ENCODE results near the gene GID4. TPM values are rescaled to one million over a fixed set of nuclear protein-coding genes. Genes with fewer than 3 reads are reported as not detected.

GID4 gene
- total and polyA plus RNA-seq, 2 donors (not counting 1 experiment from before 2014, with no cell fraction given), result 9.0 to 10.2 TPM

DNA sequence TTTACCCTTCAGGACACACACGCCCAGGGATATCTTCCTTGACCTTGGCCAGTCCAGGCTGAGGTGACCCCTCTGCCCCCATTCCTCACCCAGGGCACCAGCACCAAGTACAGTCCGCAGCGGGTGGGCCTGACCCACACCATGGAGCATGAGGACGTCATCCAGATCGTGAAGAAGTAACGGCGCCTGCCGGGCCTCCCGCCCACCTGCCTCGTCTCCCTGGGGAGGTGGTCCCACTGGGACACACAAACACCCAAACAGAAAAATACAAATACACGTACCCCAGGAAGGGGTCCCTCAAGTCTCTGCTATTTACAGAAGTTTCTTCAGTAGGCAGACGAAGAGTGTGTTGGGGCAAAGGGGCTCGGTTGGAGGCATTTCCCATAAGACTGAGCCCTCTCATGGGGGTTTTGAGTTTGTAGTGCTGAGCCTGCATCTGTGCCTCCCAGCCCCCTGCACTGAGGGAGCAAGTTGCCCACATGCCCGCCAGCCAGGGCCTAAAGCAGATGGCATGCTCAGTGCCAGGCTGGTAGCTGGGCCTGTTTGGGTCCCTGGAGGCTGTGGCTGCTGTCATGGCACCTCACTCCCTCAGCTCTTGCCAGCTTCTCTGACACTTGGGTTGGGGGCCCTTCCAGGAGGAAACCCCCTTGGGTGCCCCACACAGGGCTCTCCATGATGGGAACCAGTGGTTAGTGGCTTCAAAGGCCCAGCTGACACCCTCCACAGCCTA lies 68.0 kb downstream of the GID4 start:
- Histone ChIP-seq H3K4me2 (ENCODE audit: extremely low read depth, insufficient read depth, low read length) (no peak overlapping the region), H3K9ac (ENCODE audit: insufficient read depth, low read length) (no peak overlapping the region), H2AFZ (ENCODE audit: low read length) (no peak overlapping the region), H3K4me1 (ENCODE audit: control insufficient read depth, extremely low read depth, insufficient read depth, low read length) (no peaks in the 10 kb centered on the region), H3K27me3 (ENCODE audit: control insufficient read depth, insufficient read depth, low read length) (peaks cover 4% of the 10 kb centered on the region), H4K20me1 (ENCODE audit: control insufficient read depth, extremely low read depth, insufficient read depth, low read length) (no peaks in the 10 kb centered on the region), H3K79me2 (ENCODE audit: control insufficient read depth, insufficient read depth, low read length) (no peaks in the 10 kb centered on the region), H3K4me3 (replicated peaks in 1 of 4; ENCODE audit: control extremely low read depth in 1 of 4, insufficient read depth in 1 of 4, low read depth in 3 of 4, low read length in 4 of 4) (no peak overlapping the region), H3K27ac (ENCODE audit: insufficient read depth, low read length) (no peak overlapping the region), H3K36me3 (ENCODE audit: control insufficient read depth, insufficient read depth, low read length) (peaks cover 8% of the 10 kb centered on the region), H3K9me3 (ENCODE audit: control insufficient read depth, insufficient read depth, low read depth, low read length) (no peaks in the 10 kb centered on the region)
- DNase-seq (ENCODE audit: low read depth in 2 of 2), result no peak
- no peak for TF ChIP-seq EZH2 (IDR thresholded peaks at IDR 0.05; ENCODE audit: low read length, missing control alignments)
- TF ChIP-seq, protein P1, sequence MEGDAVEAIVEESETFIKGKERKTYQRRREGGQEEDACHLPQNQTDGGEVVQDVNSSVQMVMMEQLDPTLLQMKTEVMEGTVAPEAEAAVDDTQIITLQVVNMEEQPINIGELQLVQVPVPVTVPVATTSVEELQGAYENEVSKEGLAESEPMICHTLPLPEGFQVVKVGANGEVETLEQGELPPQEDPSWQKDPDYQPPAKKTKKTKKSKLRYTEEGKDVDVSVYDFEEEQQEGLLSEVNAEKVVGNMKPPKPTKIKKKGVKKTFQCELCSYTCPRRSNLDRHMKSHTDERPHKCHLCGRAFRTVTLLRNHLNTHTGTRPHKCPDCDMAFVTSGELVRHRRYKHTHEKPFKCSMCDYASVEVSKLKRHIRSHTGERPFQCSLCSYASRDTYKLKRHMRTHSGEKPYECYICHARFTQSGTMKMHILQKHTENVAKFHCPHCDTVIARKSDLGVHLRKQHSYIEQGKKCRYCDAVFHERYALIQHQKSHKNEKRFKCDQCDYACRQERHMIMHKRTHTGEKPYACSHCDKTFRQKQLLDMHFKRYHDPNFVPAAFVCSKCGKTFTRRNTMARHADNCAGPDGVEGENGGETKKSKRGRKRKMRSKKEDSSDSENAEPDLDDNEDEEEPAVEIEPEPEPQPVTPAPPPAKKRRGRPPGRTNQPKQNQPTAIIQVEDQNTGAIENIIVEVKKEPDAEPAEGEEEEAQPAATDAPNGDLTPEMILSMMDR (conservative IDR thresholded peaks at IDR 0.05 in 1 of 2, IDR thresholded peaks at IDR 0.05 in 1 of 2; ENCODE audit: low read depth in 1 of 2, low read length in 2 of 2), result no peak

- no peaks in the 10 kb centered on the region for H4K20me1 ChIP-seq (ENCODE audit: control insufficient read depth, extremely low read depth, insufficient read depth, low read length)
- no peak overlapping the region for H3K4me3 ChIP-seq (replicated peaks in 1 of 4; ENCODE audit: control extremely low read depth in 1 of 4, insufficient read depth in 1 of 4, low read depth in 3 of 4, low read length in 4 of 4)
- H3K4me1 ChIP-seq (ENCODE audit: control insufficient read depth, extremely low read depth, insufficient read depth, low read length), result no peaks in the 10 kb centered on the region
- H3K4me2 ChIP-seq (ENCODE audit: extremely low read depth, insufficient read depth, low read length), result no peak overlapping the region
- TF ChIP-seq, protein P1 (conservative IDR thresholded peaks at IDR 0.05 in 1 of 2, IDR thresholded peaks at IDR 0.05 in 1 of 2; ENCODE audit: low read depth in 1 of 2, low read length in 2 of 2), result no peak
- TF ChIP-seq EZH2 (IDR thresholded peaks at IDR 0.05; ENCODE audit: low read length, missing control alignments), result no peak
- no peak overlapping the region for H3K27ac ChIP-seq (ENCODE audit: insufficient read depth, low read length)
- H3K79me2 ChIP-seq (ENCODE audit: control insufficient read depth, insufficient read depth, low read length), result no peaks in the 10 kb centered on the region
- H3K27me3 ChIP-seq (ENCODE audit: control insufficient read depth, insufficient read depth, low read length), result peaks cover 4% of the 10 kb centered on the region
- H3K9me3 ChIP-seq (ENCODE audit: control insufficient read depth, insufficient read depth, low read depth, low read length), result no peaks in the 10 kb centered on the region
- no peak overlapping the region for H2AFZ ChIP-seq (ENCODE audit: low read length)
- peaks cover 8% of the 10 kb centered on the region for H3K36me3 ChIP-seq (ENCODE audit: control insufficient read depth, insufficient read depth, low read length)
- no peak for DNase-seq (ENCODE audit: low read depth in 2 of 2)
- H3K9ac ChIP-seq (ENCODE audit: insufficient read depth, low read length), result no peak overlapping the region
Observed at GRCh38 chr17:18107971-18108370, 68.8 kb downstream of the GID4 start.

DNA sequence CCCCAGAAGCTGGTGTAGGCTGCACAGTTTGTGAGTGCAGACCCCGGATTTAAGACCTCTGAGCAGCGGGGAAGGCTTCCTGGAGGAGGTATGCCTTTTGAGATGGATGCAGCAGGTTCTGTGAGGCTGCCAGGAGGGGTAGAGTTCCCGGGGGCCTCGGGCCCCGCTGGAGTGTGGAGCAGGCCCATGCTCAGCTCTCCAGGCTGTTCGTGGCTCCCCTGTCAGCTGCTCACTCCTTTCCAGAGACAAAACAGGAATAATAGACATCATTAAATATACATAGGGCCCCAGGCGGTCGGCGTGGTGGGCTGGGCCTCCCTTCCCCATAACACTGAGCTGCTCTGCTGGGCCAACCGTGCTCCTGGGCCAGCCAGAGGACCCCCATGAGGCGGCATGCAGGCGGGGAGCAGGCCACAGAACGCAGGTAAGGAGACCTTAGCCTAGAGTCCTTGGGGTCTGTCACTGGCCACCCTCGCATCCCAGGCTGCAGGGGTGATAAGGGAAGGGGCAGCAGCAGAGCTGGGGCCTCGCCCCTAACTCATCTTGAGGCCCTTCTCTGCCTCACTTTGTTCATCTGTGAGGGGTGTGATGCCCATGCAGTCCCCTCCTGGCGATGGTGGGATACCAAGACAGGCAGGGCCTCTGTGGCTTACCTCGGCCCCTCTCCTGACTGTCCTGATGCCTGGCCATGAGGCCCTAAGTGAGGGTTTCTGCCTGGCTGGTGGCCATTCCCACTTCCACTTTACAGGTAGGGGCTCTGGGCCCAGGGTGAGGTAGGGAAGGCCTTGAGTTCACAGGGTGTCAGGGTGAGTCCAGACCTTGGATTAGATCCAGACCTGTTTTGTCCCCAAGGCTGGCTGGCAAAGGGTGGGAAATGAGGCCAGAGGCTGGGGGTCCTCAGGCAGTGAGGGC lies 69.4 kb downstream of the GID4 start, which contains the start of gene MYO15A:
Gene MYO15A, plus strand, starts transcription at position 356 of the 912 bp plus-strand sequence. CDS start 10,045 bp downstream, outside the sequence.
- Histone ChIP-seq H3K4me2 (ENCODE audit: extremely low read depth, insufficient read depth, low read length) (no peak within 1 kb of the TSS), H3K4me3 (replicated peaks in 1 of 4; ENCODE audit: control extremely low read depth in 1 of 4, insufficient read depth in 1 of 4, low read depth in 3 of 4, low read length in 4 of 4) (no peak within 1 kb of the TSS), H3K4me1 (ENCODE audit: control insufficient read depth, extremely low read depth, insufficient read depth, low read length) (no peaks in the 10 kb centered on the region), H3K27ac (ENCODE audit: insufficient read depth, low read length) (no peak within 1 kb of the TSS), H4K20me1 (ENCODE audit: control insufficient read depth, extremely low read depth, insufficient read depth, low read length) (no peaks in the 10 kb centered on the region), H3K27me3 (ENCODE audit: control insufficient read depth, insufficient read depth, low read length) (peaks cover 4% of the 10 kb centered on the region), H2AFZ (ENCODE audit: low read length) (no peak within 1 kb of the TSS), H3K36me3 (ENCODE audit: control insufficient read depth, insufficient read depth, low read length) (peaks cover 8% of the 10 kb centered on the region), H3K9ac (ENCODE audit: insufficient read depth, low read length) (no peak within 1 kb of the TSS), H3K9me3 (ENCODE audit: control insufficient read depth, insufficient read depth, low read depth, low read length) (no peaks in the 10 kb centered on the region), H3K79me2 (ENCODE audit: control insufficient read depth, insufficient read depth, low read length) (no peaks in the 10 kb centered on the region)
- no peak for TF ChIP-seq EZH2 (IDR thresholded peaks at IDR 0.05; ENCODE audit: low read length, missing control alignments)
- TF ChIP-seq, protein P1 (conservative IDR thresholded peaks at IDR 0.05 in 1 of 2, IDR thresholded peaks at IDR 0.05 in 1 of 2; ENCODE audit: low read depth in 1 of 2, low read length in 2 of 2), result no peak
- no peak for DNase-seq (ENCODE audit: low read depth in 2 of 2)

All from fibroblast of lung (primary cell).